NCI-H345 treated with DMSO at 0.1 percent for 48 hours (cell line): ENCODE results near the gene EVC2.

ENCODE experiments used
- DNase-seq: peaks from one replicate; lab custom pipeline; 2025; ENCODE audit not compliant: unreplicated experiment; lab: John Stamatoyannopoulos, UW

The EVC2 gene

DNA sequence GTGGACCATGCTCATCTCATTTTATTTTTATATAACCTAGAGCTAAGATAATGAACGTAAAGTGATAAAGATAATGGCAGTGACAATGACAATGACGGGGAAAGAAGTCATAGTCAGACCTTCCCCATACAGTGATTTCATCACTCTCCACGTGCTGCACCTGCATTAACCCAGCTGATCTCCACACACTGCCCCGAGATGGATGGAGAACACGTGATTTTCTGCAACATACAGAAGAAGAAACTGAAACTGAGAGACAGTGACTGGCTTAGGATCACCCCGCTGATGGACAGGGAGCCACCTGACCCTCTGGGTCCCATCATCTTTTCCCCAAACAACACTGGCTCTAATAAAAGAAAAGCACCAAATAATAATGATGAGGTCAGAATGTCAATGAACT, 22.0 kb downstream of the EVC2 start:
- DNase-seq: no peak

DNA sequence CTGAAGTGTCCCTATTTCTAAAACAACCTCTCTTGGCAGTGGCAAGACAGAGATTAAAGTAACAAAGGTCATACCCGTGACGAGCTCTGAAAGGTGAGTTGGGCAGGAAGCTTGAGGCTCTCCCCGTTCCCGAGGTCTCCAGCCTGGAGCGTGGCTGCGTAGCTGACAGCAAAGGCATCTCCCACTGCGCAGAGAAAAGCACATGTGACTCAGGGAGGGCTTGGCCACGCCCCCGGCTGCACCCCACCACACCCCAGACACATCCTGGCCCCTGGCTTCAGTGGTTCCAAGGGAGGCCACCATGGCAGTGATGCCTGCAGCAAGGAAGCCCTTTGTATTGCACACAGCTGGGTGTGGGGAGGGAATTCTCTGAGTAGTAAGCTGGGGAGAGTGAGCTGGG, 23.1 kb downstream of the EVC2 start:
- DNase-seq: no peak

DNA sequence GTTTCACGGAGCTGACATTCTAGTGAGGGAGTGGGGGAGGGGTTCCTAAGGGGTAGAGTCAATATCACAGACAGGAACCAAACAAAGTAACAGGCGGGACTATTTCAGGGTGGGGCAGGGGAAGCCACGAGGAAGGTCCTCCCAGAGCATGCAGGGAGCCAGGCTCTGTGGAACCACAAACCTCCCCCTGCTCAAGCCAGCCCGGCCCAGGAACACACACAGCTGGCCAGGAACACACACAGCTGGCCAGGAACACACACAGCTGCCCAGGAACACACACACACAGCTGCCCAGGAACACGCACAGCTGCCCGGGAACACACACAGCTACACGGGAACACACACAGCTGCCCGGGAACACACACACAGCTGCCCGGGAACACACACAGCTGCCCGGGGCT, 24.8 kb downstream of the EVC2 start:
- DNase-seq: no peak

DNA sequence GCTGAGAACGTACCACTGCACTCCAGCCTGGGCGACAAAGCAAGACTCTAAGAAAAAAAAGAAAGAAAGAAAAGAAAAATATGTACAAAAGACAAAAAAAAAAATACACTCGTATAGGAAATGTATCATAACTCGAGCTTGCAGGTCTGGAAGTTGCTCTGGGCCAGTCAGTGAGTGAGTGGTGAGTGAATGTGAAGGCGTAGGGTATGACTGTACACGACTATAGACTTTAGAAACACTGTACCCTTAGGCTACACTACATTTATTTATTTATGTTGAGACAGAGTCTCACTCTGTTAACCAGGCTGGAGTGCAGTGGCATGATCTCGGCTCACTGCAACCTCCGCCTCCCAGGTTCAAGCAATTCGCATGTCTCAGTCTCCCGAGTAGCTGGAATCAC, 29.4 kb downstream of the EVC2 start:
- no peak for DNase-seq

DNA sequence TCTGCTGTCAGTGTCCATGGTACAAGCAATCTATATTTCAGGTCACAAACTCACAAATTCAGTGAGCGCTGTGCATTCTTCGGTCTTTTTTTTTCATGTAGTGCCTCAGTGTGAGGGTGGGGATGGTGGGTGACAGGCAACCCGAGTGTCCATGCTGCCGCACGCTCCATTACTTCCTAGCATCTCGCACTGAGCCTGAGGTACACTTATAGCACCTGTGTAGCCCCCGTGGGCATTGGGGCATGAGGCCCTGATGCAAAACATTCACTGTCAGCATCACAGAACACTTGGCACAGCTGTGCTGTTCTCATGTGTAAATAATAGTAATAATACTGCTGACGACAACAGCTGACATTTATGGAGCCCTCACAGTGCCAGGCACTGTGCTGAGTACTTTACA, 31.6 kb downstream of the EVC2 start:
- no peak for DNase-seq

DNA sequence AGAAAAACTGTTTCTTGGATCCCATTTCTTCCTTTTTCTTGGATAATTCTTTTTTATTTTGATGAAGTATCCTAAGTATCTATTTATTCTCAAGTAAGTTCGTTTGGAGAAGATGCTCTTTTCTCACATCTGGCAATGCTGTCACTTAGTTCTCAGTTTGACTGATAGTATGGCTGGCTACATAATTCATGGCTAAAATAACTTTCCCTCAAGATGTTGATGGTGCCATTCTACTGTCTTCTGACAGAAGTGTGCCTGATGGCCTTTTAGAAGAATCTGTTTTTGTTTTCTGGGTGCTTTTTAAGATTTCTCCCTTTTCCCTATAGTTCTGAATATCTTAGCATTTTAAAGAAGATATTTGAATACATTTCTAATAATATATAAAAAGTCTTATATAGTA, 41.6 kb downstream of the EVC2 start:
- DNase-seq: no peak

DNA sequence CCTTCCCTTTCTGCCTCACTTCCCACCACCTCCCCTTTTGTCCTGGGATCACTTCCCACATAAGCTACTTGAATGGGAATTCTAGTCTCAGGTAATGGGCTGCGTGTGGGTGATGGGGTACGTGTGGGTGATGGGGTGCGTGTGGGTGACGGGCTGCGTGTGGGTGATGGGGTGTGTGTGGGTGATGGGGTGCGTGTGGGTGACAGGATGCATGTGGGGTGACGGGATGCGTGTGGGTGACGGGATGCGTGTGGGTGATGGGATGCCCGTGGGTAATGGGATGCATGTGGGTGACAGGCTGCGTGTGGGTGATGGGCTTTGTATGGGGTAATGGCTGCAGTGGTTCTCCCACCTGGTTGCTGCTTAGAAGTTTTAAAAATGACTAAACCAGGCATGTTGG, 43.6 kb downstream of the EVC2 start:
- DNase-seq: no peak

DNA sequence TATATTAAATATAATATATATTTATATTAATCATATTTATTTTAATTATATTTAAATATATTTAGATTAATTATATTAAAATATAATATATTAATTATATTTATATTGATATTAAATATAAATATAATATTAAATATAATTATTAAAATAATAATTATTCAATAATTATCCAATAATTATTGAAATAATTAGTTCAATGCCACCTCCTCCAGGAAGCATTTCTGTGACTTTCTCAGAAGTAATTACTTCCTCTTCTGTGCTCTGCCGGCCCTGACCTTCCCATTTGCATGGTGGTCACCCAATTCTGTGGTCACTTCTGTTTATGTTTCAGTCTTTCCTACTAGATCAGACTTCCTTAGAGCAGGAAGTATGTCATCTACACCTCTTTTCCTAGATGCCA, 45.8 kb downstream of the EVC2 start:
- DNase-seq: no peak

DNA sequence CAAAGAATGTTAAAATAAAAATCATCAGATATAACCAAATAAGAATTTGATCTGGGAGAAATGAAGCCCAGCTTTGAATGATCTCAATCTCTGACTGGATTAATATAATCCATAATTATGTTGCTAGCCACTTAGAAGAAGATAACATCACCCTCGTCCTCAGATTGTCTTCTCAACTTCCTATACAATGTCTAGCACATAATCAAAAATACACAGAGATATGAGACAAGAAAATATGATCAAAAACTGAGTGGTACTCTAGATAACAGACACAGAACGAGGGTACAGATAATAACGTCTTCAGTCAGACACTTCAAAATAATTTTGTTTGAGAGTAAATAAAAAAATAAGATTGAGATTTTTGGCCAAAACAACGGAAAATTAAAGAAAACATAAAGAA, 47.1 kb downstream of the EVC2 start:
- DNase-seq: no peak

DNA sequence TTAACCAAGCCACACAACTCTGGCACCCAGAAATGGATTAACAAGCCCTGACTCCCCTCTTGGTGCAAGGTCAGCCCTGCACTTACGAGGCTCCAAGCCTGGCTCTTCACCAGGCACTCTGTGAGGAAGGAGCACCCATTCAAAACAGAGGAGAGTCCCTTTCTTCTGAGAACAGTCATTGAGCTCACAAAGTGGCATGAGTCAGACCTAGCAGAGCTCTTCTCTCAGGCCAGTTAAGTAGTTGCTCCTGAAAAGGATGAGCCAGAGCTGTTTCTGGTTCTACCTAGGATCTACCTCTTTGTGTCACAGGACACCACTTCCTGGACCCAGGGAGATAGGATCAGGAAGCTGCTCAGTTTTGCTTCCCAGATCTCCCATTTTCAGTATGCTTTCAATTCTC, 48.2 kb downstream of the EVC2 start:
- no peak for DNase-seq

DNA sequence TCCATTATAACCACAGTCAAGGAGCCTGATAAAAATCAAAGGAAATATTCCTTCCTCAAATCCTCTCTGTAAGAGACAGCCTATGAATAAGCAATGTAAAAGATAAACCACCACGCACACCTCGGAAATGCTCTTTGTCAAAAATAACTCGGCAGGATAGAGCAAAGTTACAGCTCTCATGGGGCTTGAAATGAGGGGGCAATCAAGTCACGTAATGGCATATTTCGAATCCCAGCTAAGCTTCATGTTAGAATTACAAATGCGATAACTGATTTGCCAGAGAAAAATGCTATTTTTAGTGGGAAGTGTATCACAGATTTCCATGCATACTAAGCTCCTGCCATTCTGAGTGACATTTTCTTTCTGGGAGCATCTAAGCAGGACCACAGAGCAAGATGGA, 49.4 kb downstream of the EVC2 start:
- DNase-seq: no peak

DNA sequence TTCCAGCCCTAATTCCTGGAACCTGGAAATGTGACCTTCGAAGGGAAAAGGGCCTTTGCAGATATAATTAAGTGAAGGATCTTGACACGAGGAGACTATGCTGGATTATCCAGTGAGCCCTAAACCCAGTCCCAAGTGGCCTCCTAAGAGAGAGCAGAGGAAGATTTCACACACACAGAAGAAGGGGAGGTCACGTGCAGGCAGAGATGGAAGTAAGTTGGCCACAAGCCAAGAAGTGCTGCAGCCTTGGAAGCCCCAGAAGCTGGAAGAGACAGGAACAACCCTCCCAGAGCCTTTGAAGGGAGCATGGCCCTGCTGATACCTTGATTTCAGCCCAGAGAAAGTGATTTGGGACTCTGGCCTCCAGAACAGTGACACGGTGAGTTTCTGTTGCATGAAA, 51.9 kb downstream of the EVC2 start:
- no peak for DNase-seq

DNA sequence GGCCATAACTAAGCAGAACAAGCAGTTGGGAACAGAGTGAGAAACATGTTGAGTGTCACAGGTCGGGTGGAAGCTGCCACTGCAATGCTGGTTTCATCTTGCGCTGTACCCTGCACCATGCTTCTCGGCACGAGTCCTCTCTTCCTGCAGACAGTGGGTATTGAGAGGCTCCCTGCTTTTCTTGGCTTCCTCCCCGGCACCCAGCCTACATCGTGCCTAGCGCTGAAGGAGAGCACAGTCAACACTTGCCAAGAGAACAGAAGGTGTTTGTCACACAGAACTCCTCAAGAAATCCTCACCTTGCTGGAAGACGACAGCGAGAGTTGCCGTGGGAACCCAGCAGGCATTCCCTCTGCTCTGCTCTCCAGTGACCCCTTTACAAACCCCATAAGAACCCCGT, 53.6 kb downstream of the EVC2 start:
- DNase-seq: no peak

DNA sequence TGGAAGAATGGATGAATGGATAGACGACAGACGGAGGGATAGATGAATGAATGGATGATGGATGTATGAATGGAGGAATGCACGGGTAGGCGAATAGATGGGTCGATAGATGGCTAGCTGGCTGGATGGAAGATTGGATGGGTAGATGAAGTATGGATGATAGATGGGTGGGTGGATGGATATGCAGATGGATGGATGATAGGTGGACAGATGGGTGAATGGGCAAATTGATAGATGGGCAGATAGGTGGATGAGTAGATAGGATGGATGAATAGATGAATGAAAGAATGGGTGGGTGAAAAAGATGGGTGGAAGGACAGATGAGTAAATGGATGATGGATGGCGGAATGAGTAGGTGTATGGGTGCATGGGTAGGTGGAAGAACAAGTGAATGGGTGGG, 57.3 kb downstream of the EVC2 start:
- DNase-seq: no peak

DNA sequence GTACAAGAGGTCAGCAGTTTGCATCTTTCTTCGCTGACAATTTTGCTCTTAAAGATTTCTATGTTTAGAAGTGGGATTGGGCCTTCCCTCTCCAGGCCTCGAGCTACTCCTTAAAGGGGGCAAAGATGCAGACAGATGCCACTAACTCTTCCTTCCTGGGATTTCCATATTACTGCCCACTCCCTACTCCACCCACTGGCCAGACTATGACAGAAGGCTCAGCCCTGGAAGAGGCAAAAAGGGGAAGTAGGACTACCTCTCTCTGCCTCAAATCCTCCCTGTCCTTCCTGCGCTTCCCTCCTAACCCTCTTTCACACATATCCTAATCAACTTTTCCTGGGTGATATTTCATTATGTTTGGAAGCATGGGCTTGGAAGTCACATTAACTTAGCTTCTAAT, 58.3 kb downstream of the EVC2 start:
- no peak for DNase-seq

DNA sequence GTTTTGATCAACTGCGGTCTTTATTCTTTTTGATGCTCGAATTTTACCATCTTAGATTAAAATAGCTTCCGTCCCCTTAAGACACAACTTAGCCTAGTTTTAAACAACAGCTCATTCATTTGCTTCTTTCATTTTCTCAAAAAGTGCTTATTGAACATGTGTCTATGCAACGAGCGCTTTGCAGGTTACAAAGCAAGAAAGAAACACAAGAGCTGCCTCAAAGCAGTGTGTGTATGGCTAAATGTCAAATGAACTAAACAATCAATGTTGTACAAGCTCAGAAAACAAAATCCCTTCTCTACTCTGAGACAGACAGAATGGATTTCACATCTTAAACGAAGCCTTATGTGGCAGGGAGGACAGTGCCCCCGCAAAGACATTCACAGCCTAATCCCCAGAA, 61.0 kb downstream of the EVC2 start:
- no peak for DNase-seq

DNA sequence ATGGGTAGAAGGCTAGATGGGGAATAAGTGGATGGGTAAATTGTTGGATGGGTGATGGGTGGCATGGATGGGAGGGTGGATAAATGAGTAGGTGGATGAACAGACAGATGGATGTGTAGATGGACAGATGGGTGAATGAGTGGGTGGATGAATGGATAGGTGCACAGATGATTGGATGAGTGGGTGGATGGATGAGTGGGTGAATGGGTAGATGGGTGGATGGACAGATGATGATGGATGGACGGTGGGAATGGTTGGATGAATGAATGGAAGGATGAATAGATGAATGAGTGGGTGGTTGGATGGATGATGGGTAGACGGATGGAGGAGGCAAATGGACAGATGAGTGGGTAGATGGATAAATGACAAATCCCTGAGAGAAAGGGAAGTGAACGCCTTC, 68.3 kb downstream of the EVC2 start:
- DNase-seq: no peak

DNA sequence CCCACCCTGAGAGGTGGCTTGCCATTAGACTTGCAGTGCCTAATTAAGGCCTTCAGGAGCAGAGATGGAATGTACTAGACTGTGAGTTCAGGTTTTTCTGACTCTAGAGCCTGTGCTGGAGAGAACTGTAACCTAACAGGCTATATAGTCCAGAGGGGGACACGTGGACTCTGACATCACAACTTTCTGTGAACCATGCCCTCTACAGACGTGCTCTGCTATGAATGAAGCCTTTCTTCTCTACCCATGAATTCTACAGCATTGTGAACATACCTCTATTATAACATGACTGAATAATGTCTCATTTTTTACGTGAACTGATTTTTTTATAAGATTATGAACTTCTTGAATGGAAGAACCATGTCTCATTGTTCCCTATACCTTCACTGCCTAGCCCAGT, 68.8 kb downstream of the EVC2 start:
- DNase-seq: no peak

DNA sequence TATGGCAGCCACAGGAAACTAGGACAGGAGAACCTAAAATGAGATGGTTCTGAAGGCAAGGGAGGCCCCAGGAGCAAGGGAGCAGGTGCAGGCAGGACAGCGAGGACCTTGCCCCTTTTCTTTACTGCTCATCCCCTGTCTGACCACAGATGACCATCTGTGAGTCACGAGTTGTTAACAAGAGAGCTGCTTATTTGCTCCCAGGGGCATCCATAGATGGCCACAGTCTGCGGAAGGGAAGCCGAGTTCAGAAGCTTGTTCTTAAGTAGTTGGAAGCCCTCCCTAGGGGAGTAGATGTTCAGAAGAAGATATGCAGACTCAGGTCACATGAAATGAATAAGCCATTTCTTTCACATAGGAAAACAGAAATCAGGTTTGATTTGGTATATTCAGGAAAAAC, 69.4 kb downstream of the EVC2 start:
- DNase-seq: no peak

DNA sequence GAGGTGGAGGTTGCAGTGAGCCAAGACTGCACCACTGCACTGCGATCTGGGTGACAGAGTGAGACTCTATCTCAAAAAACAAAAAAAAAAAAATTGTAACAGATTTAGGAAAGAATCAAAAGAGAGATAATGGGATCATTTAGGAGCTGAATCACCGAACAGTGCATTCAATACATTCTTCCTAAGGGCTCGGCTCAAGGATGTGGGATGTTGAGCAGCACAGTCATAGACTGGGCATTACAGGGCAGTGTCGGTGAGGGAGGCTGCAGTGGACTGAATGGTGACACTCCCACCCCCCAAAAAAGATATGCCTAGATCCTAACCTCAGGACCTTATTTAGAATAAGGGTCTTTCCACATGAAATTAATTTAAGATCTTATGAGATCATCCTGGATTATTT, 70.0 kb downstream of the EVC2 start:
- DNase-seq: no peak

DNA sequence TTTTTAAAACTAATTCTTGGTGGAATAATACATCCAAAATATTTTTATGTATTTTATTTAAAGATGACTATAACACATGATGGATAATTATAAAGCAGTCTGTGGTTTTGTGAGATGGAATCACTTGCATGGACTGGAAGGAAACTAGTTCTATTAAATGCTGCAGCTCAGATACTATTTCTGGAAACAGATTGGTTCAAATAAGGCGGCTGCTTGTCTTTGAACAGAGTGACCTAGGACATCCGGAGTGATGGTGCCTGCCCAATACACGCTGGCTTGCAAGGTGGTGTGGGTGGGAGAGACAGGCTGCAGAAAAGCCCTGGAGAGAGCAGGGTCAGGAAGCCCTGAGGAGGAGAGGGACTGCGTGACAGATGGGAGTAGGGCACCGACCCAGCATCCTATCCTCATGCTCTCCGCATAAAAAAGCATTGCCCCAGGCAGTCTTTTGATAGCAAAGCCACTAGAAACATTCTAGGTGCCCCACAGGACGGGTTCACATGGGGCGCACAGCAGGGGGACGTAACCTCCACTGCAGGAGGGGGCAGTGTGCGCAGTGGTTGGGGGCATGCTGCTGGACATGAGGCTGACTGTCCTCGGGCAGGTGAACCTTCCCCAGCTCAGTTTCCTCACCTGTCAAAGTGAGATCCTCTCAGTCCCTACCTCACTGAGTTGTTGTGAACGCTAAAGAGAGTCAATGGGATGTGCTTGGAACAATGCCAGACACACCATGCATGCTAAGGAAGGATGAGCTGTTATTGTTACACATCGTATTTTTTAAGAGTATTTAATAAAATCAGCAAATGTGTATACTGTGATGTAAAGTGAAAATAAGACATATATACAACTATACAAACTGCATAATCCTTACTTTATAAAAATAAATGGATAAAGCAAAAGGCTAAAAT, 71.3 kb downstream of the EVC2 start:
- DNase-seq: peak; percentile 91

DNA sequence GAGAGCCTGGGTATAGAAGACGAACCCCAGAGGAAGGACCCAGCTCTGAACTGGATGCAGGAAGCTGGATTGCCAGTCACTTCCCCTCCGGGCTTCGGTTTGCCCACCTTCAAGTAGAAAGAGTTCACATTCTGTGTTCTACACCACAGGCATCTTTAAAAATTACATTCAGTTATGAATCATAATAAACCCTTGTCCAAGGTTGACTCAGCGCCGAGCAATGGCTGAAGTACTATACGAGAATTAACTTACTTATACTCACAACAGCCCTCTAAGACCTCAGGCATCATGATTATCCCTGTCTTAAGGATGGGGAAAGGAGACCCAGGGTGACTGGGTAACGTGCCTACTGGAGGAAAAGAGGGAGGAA, 72.5 kb downstream of the EVC2 start:
- DNase-seq: no peak

DNA sequence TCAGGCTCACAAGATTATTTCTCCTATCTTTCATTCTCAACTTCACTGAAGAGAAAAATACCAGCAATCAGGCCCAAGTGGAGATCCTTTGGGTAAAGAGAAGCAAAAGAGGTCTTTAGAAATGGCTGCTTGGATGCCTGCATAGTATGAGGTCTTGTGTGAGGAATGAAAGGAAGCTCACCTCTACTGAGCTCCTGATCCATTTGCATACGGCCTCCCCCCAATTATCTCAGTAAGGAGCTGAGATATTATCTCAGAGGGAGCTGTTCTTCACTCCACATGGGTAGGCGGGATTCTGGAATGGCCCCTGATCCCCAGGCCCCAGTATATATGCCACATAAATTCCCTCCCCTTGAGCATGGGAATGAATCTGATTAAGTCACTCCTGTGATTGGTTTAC, 75.8 kb downstream of the EVC2 start:
- DNase-seq: no peak
